ENCODE measurements around the gene KIF20A. TPM values are rescaled to one million over a fixed set of nuclear protein-coding genes. Genes with fewer than 3 reads are reported as not detected.

Gene KIF20A
- total RNA-seq, 1 experiment from 2014 or later = 67.1 TPM

GRCh38 chr5:138186002-138186447, 7.1 kb downstream of the KIF20A start:
- H3K4ac ChIP-seq (ENCODE audit: low read depth, low read length) = no peak overlapping the region
- no peak overlapping the region for H4K8ac ChIP-seq (replicated peaks; ENCODE audit: insufficient read length, low read depth, low read length)
- Mint-ChIP-seq H3K36me3 (ENCODE audit: insufficient read depth in 1 of 3, low read depth in 3 of 3) (peaks cover 51 to 94% (median 91%) of the 10 kb centered on the region in 3 experiments; a peak in 6 of 7 replicates), H3K4me1 (no peaks in the 10 kb centered on the region), H3K4me3 (no peak overlapping the region), H3K9me3 (no peaks in the 10 kb centered on the region), H3K27ac (no peak overlapping the region; a peak in 1 of 7 replicates), H3K27me3 (ENCODE audit: low read depth) (no peaks in the 10 kb centered on the region)
- DNase-seq = no peak
- TF ChIP-seq, protein P1, sequence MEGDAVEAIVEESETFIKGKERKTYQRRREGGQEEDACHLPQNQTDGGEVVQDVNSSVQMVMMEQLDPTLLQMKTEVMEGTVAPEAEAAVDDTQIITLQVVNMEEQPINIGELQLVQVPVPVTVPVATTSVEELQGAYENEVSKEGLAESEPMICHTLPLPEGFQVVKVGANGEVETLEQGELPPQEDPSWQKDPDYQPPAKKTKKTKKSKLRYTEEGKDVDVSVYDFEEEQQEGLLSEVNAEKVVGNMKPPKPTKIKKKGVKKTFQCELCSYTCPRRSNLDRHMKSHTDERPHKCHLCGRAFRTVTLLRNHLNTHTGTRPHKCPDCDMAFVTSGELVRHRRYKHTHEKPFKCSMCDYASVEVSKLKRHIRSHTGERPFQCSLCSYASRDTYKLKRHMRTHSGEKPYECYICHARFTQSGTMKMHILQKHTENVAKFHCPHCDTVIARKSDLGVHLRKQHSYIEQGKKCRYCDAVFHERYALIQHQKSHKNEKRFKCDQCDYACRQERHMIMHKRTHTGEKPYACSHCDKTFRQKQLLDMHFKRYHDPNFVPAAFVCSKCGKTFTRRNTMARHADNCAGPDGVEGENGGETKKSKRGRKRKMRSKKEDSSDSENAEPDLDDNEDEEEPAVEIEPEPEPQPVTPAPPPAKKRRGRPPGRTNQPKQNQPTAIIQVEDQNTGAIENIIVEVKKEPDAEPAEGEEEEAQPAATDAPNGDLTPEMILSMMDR (conservative IDR thresholded peaks at IDR 0.05) = no peak
- no CpG with 5 or more reads among the region's 2 CpGs for WGBS (ENCODE audit: extremely low coverage, insufficient read length, low lambda C conversion rate)
- H3K4me2 ChIP-seq (ENCODE audit: insufficient read depth, insufficient read length, low read length) = no peak overlapping the region
- no peak overlapping the region for H3T11ph ChIP-seq (ENCODE audit: low read length)
- H3K9ac ChIP-seq (ENCODE audit: extremely low read depth, insufficient read length, low read length) = no peak overlapping the region
- H2BK12ac ChIP-seq (ENCODE audit: insufficient read length, low read depth, low read length) = no peak overlapping the region
- H2BK120ac ChIP-seq (ENCODE audit: low read depth, low read length, poor library complexity, severe bottlenecking) = no peak overlapping the region
- no peak overlapping the region for H3K18ac ChIP-seq (ENCODE audit: insufficient read length, low read depth, low read length)
- no peak overlapping the region for H2AK5ac ChIP-seq (ENCODE audit: insufficient read length, low read length)
- H3K79me2 ChIP-seq (ENCODE audit: insufficient read depth, low read length) = no peaks in the 10 kb centered on the region
- H4K20me1 ChIP-seq (ENCODE audit: control insufficient read depth, insufficient read depth, insufficient read length) = no peaks in the 10 kb centered on the region
- no peak overlapping the region for H4K5ac ChIP-seq (ENCODE audit: insufficient read length, low read depth, low read length)
- H2BK15ac ChIP-seq (ENCODE audit: low read depth, low read length) = no peak overlapping the region
- no peak overlapping the region for H3K56ac ChIP-seq (ENCODE audit: insufficient read length, low read depth, low read length)
- no peak overlapping the region for H4K91ac ChIP-seq (ENCODE audit: insufficient read length, low read depth, low read length)
- no peaks in the 10 kb centered on the region for H3K27me3 ChIP-seq (ENCODE audit: insufficient read depth, low read length)
- no peaks in the 10 kb centered on the region for H3K9me3 ChIP-seq (ENCODE audit: control insufficient read depth, low read depth, low read length)
- H3K79me1 ChIP-seq (ENCODE audit: insufficient read depth, low read depth, low read length, poor library complexity, severe bottlenecking) = no peaks in the 10 kb centered on the region
- no peak overlapping the region for H3K27ac ChIP-seq (ENCODE audit: insufficient read length, low read depth, low read length)
- no peak overlapping the region for H2BK20ac ChIP-seq (ENCODE audit: low read depth, low read length, poor library complexity, severe bottlenecking)
- H3K23ac ChIP-seq (ENCODE audit: insufficient read length, low read depth, low read length) = no peak overlapping the region
- no peaks in the 10 kb centered on the region for H3K23me2 ChIP-seq (ENCODE audit: insufficient read length, low read depth, low read length, poor library complexity, severe bottlenecking)
- no peak overlapping the region for H2BK5ac ChIP-seq (ENCODE audit: insufficient read length, low read length)
- no peak overlapping the region for H2AFZ ChIP-seq (ENCODE audit: low read length)
- no peaks in the 10 kb centered on the region for H3K4me1 ChIP-seq (ENCODE audit: insufficient read depth, low read length)
- no peak overlapping the region for H3K14ac ChIP-seq (ENCODE audit: insufficient read depth, low read length)

All from H9 (cell line).